ENCODE measurements around the gene LSP1.
"Not testable (repeated sequence)": the region's sequence is repeated elsewhere in the genome, so short reads cannot be mapped to it uniquely, and the experiment has no call there.

DNA sequence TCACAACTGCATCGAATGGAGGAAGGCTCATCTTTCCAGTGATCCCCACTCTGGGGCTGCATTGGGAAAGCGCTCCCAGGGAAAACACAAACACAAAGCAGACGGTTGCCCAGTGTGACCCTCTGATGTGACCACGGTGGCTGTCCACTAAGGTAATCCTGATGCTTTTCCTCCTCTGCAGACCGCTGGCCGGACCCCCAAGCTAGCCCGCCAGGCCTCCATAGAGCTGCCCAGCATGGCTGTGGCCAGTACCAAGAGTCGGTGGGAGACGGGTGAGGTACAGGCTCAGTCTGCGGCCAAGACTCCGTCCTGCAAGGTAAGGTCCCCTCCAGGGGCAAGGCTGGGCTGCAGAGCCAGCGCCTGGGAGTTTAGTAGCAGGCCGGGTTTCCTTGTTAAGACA lies 33.7 kb downstream of the LSP1 start:
- TF ChIP-seq, protein P1, sequence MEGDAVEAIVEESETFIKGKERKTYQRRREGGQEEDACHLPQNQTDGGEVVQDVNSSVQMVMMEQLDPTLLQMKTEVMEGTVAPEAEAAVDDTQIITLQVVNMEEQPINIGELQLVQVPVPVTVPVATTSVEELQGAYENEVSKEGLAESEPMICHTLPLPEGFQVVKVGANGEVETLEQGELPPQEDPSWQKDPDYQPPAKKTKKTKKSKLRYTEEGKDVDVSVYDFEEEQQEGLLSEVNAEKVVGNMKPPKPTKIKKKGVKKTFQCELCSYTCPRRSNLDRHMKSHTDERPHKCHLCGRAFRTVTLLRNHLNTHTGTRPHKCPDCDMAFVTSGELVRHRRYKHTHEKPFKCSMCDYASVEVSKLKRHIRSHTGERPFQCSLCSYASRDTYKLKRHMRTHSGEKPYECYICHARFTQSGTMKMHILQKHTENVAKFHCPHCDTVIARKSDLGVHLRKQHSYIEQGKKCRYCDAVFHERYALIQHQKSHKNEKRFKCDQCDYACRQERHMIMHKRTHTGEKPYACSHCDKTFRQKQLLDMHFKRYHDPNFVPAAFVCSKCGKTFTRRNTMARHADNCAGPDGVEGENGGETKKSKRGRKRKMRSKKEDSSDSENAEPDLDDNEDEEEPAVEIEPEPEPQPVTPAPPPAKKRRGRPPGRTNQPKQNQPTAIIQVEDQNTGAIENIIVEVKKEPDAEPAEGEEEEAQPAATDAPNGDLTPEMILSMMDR (IDR thresholded peaks at IDR 0.05; ENCODE audit: low read depth, low read length) = not testable (repeated sequence)
- not testable (repeated sequence) for TF ChIP-seq POLR2A (IDR thresholded peaks at IDR 0.05; ENCODE audit: extremely low read depth, insufficient read length); MYC (IDR thresholded peaks at IDR 0.05; ENCODE audit: low read depth, low read length)
- TF ChIP-seq, protein P2, sequence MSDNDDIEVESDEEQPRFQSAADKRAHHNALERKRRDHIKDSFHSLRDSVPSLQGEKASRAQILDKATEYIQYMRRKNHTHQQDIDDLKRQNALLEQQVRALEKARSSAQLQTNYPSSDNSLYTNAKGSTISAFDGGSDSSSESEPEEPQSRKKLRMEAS (IDR thresholded peaks at IDR 0.05; ENCODE audit: low read depth, low read length) = not testable (repeated sequence)

All from NB4 (cell line).